H9 (cell line): ENCODE measurements around the gene TSPOAP1. TPM values are rescaled to one million over a fixed set of nuclear protein-coding genes. Genes with fewer than 3 reads are reported as not detected.

Source experiments
- DNase-seq: peaks from one replicate; pipeline ENCODE4 v3.0.0-alpha.2; 2017
- H2AFZ ChIP-seq: one replicate; pipeline ENCODE4 v1.6.1; 2013; ENCODE audit warnings: mild to moderate bottlenecking, low read length, control low read depth, moderate library complexity
- H2AK5ac ChIP-seq: 2 replicates; pipeline ENCODE4 v1.6.1; 2013; ENCODE audit warnings: low read length, control low read depth, mixed read lengths; ENCODE audit not compliant: insufficient read length
- H2BK120ac ChIP-seq: one replicate; pipeline ENCODE4 v1.6.1; 2013; ENCODE audit warnings: low read depth, mild to moderate bottlenecking, low read length, control low read depth, inconsistent platforms; ENCODE audit not compliant: poor library complexity, severe bottlenecking
- H2BK12ac ChIP-seq: 2 replicates; pipeline ENCODE4 v1.6.1; 2013; ENCODE audit warnings: low read length, control low read depth, mixed read lengths, low read depth; ENCODE audit not compliant: insufficient read length
- H2BK15ac ChIP-seq: 2 replicates; pipeline ENCODE4 v1.6.1; 2013; ENCODE audit warnings: low read depth, low read length, control low read depth
- H2BK20ac ChIP-seq: one replicate; pipeline ENCODE4 v1.6.1; 2013; ENCODE audit warnings: low read depth, mild to moderate bottlenecking, low read length, control low read depth, inconsistent platforms; ENCODE audit not compliant: poor library complexity, severe bottlenecking
- H2BK5ac ChIP-seq: 2 replicates; pipeline ENCODE4 v1.6.1; 2013; ENCODE audit warnings: low read length, control low read depth, mixed read lengths; ENCODE audit not compliant: insufficient read length
- H3K14ac ChIP-seq: 2 replicates; pipeline ENCODE4 v1.6.1; 2013; ENCODE audit warnings: low read length, control low read depth; ENCODE audit not compliant: insufficient read depth
- H3K18ac ChIP-seq: 2 replicates; pipeline ENCODE4 v1.6.1; 2013; ENCODE audit warnings: low read depth, mild to moderate bottlenecking, mixed read lengths, low read length, control low read depth; ENCODE audit not compliant: insufficient read length
- H3K23ac ChIP-seq: 2 replicates; pipeline ENCODE4 v1.6.1; 2013; ENCODE audit warnings: low read length, control low read depth, mixed read lengths, low read depth; ENCODE audit not compliant: insufficient read length
- H3K23me2 ChIP-seq: 2 replicates; pipeline ENCODE4 v1.6.1; 2013; ENCODE audit warnings: low read depth, mild to moderate bottlenecking, mixed read lengths, low read length, control low read depth; ENCODE audit not compliant: insufficient read length, poor library complexity, severe bottlenecking
- H3K27ac ChIP-seq: 2 replicates; pipeline ENCODE4 v1.5.1; 2013; ENCODE audit warnings: low read length, control low read depth, mixed read lengths, low read depth; ENCODE audit not compliant: insufficient read length
- H3K27me3 ChIP-seq: 2 replicates; pipeline ENCODE4 v1.6.1; 2013; ENCODE audit warnings: low read length, control low read depth, inconsistent platforms; ENCODE audit not compliant: insufficient read depth
- H3K4ac ChIP-seq: 2 replicates; pipeline ENCODE4 v1.6.1; 2013; ENCODE audit warnings: low read depth, mild to moderate bottlenecking, control low read depth, inconsistent platforms, low read length, moderate library complexity
- H3K4me1 ChIP-seq: 2 replicates; pipeline ENCODE4 v1.6.1; 2013; ENCODE audit warnings: low read length, control low read depth, inconsistent platforms; ENCODE audit not compliant: insufficient read depth
- H3K4me2 ChIP-seq: 2 replicates; pipeline ENCODE4 v1.6.1; 2013; ENCODE audit warnings: low read length, control low read depth, mixed read lengths; ENCODE audit not compliant: insufficient read length, insufficient read depth
- H3K56ac ChIP-seq: 2 replicates; pipeline ENCODE4 v1.6.1; 2013; ENCODE audit warnings: low read depth, mild to moderate bottlenecking, mixed read lengths, low read length, control low read depth; ENCODE audit not compliant: insufficient read length
- H3K79me1 ChIP-seq: 2 replicates; pipeline ENCODE4 v1.6.1; 2013; ENCODE audit warnings: low read depth, mild to moderate bottlenecking, moderate library complexity, low read length, control low read depth, inconsistent platforms; ENCODE audit not compliant: insufficient read depth, poor library complexity, severe bottlenecking
- H3K79me2 ChIP-seq: 2 replicates; pipeline ENCODE4 v1.6.1; 2013; ENCODE audit warnings: low read length, control low read depth, inconsistent platforms; ENCODE audit not compliant: insufficient read depth
- H3K9ac ChIP-seq: 2 replicates; pipeline ENCODE4 v1.6.1; 2013; ENCODE audit warnings: low read length, control low read depth, mixed read lengths; ENCODE audit not compliant: insufficient read length; ENCODE audit errors: extremely low read depth
- H3K9me3 ChIP-seq: one replicate; pipeline ENCODE4 v1.6.1; 2013; ENCODE audit warnings: low read depth, low read length, inconsistent platforms; ENCODE audit not compliant: control insufficient read depth
- H3T11ph ChIP-seq: one replicate; pipeline ENCODE4 v1.6.1; 2013; ENCODE audit warnings: mild to moderate bottlenecking, low read length, control low read depth, inconsistent platforms
- H4K20me1 ChIP-seq: one replicate; pipeline ENCODE4 v1.6.1; 2013; ENCODE audit not compliant: control insufficient read depth, insufficient read length, insufficient read depth
- H4K5ac ChIP-seq: 2 replicates; pipeline ENCODE4 v1.6.1; 2013; ENCODE audit warnings: low read depth, mild to moderate bottlenecking, mixed read lengths, low read length, control low read depth; ENCODE audit not compliant: insufficient read length
- H4K8ac ChIP-seq: replicated peaks from 2 replicates; pipeline ENCODE4 v1.6.1; 2013; ENCODE audit warnings: low read length, control low read depth, mixed read lengths, low read depth; ENCODE audit not compliant: insufficient read length
- H4K91ac ChIP-seq: 2 replicates; pipeline ENCODE4 v1.6.1; 2013; ENCODE audit warnings: low read depth, mild to moderate bottlenecking, moderate library complexity, mixed read lengths, low read length, control low read depth; ENCODE audit not compliant: insufficient read length
- H3K27ac Mint-ChIP-seq, 3 experiments: 2 replicates in 2 of 3; 3 replicates in 1 of 3; pipeline ENCODE4 v1.8.0; 2020 to 2021; ENCODE audit warnings: mixed read lengths in 3 of 3, mild to moderate bottlenecking in 1 of 3, moderate library complexity in 1 of 3
- H3K27me3 Mint-ChIP-seq: 2 replicates; pipeline ENCODE4 v1.8.0; 2021; ENCODE audit warnings: low read depth, mild to moderate bottlenecking, moderate library complexity, mixed read lengths
- H3K36me3 Mint-ChIP-seq, 3 experiments: 2 replicates in 2 of 3; 3 replicates in 1 of 3; pipeline ENCODE4 v1.8.0; 2020 to 2021; ENCODE audit warnings: low read depth in 3 of 3, mixed read lengths in 3 of 3; ENCODE audit not compliant: insufficient read depth in 1 of 3
- H3K4me1 Mint-ChIP-seq, 2 experiments: 2 replicates each; pipeline ENCODE4 v1.8.0; 2020; ENCODE audit warnings: mixed read lengths in 2 of 2
- H3K4me3 Mint-ChIP-seq, 2 experiments: 2 replicates in 1 of 2; 3 replicates in 1 of 2; pipeline ENCODE4 v1.8.0; 2020 to 2021; ENCODE audit warnings: mild to moderate bottlenecking in 2 of 2, mixed read lengths in 2 of 2, moderate library complexity in 1 of 2
- H3K9me3 Mint-ChIP-seq, 2 experiments: 2 replicates in 1 of 2; 3 replicates in 1 of 2; pipeline ENCODE4 v1.8.0; 2020; ENCODE audit warnings: mild to moderate bottlenecking in 2 of 2, mixed read lengths in 2 of 2, moderate library complexity in 1 of 2
- WGBS: extraction: QIAGEN DNeasy Blood & Tissue Kit; methylation state at CpG from one replicate; pipeline ENCODE4 v1.1.7; 2013; ENCODE audit warnings: missing lambda C conversion rate, low lambda C conversion rate, mixed read lengths; ENCODE audit not compliant: insufficient read length; ENCODE audit errors: extremely low coverage; 5-methylcytosine and 5-hydroxymethylcytosine counted together
- total RNA-seq: library from RNA; stranded (reverse); gene quantifications from 2 replicates; pipeline ENCODE4 v1.2.1, GENCODE V29; 2021
- TF ChIP-seq, protein P1 (sequence below): fragments of 200-600 bp; sonication (generic); conservative IDR thresholded peaks from 3 replicates; pipeline ENCODE4 v1.8.0; 2021; ENCODE audit warnings: antibody characterized with exemption, mild to moderate bottlenecking

TSPOAP1 gene
- total RNA-seq, 1 experiment from 2014 or later, result 17.3 TPM

DNA sequence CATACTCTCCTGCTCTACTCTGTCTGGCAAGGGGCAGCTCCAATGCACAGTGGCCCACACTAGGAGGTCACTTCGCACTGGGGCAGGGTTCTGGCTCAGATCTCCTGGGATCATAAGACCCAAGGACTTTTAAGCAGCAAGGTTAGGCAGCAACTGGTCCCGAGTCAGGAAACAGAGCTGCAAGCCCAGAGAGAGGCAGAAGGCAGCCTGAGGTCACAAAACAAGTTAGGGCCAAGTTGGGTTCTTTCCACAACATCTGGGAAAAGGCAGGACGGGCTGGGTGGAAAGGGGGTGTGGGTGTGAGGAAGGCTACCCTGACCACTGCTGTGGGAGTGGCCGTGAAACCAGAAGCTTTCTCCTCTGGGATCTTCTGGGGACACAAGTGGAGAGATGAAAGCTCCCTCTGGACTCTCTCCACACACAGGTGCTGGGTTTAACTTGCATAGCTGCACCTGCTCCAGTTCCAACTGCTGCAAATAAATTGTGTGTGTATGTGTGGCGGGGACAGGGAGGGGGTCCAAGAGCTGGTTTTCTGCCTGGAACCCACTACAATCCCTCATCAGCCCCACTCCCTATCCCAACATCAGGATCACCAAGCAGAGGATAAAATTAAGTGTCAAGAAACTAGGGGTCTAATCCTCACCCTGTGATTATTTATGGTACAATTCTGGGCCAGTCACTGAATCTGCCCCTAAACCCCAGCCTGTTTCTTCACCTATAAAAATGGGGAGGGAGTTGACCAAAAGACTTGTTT, 8.0 kb upstream of the TSPOAP1 start:
- H2AFZ ChIP-seq, result no peak overlapping the region
- H3K27me3 Mint-ChIP-seq, result peaks cover 5% of the 10 kb centered on the region
- no peak overlapping the region for H3K9ac ChIP-seq
- DNase-seq, result peak; percentile 29
- H4K5ac ChIP-seq, result no peak overlapping the region
- no peaks in the 10 kb centered on the region for H3K9me3 Mint-ChIP-seq
- H4K20me1 ChIP-seq, result no peaks in the 10 kb centered on the region
- no peaks in the 10 kb centered on the region for H3K79me1 ChIP-seq
- H3K56ac ChIP-seq, result no peak overlapping the region
- no peak overlapping the region for H2BK120ac ChIP-seq
- H3K4me3 Mint-ChIP-seq, result no peak overlapping the region
- H4K8ac ChIP-seq, result no peak overlapping the region
- no peaks in the 10 kb centered on the region for H3K36me3 Mint-ChIP-seq
- H3K27ac Mint-ChIP-seq, result peak overlapping the region; percentile 8 to 96 (median 96); a peak in 1 of 7 replicates
- no peaks in the 10 kb centered on the region for H3K79me2 ChIP-seq
- H3K9me3 ChIP-seq, result no peaks in the 10 kb centered on the region
- no peak overlapping the region for H3K23ac ChIP-seq
- H3K4me2 ChIP-seq, result no peak overlapping the region
- no peak overlapping the region for H3K18ac ChIP-seq
- no peak overlapping the region for H2BK15ac ChIP-seq
- H2BK12ac ChIP-seq, result no peak overlapping the region
- H2AK5ac ChIP-seq, result no peak overlapping the region
- no peak overlapping the region for H3K27ac ChIP-seq
- H3K27me3 ChIP-seq, result no peaks in the 10 kb centered on the region
- H4K91ac ChIP-seq, result peak overlapping the region; percentile 96
- H3K4ac ChIP-seq, result no peak overlapping the region
- H2BK5ac ChIP-seq, result no peak overlapping the region
- H3K4me1 ChIP-seq, result peaks cover 6% of the 10 kb centered on the region; the same call in 1 of the 2 replicates
- no peak overlapping the region for H2BK20ac ChIP-seq
- WGBS, result no CpG with 5 or more reads among the region's 5 CpGs
- no peaks in the 10 kb centered on the region for H3K23me2 ChIP-seq
- TF ChIP-seq, protein P1, sequence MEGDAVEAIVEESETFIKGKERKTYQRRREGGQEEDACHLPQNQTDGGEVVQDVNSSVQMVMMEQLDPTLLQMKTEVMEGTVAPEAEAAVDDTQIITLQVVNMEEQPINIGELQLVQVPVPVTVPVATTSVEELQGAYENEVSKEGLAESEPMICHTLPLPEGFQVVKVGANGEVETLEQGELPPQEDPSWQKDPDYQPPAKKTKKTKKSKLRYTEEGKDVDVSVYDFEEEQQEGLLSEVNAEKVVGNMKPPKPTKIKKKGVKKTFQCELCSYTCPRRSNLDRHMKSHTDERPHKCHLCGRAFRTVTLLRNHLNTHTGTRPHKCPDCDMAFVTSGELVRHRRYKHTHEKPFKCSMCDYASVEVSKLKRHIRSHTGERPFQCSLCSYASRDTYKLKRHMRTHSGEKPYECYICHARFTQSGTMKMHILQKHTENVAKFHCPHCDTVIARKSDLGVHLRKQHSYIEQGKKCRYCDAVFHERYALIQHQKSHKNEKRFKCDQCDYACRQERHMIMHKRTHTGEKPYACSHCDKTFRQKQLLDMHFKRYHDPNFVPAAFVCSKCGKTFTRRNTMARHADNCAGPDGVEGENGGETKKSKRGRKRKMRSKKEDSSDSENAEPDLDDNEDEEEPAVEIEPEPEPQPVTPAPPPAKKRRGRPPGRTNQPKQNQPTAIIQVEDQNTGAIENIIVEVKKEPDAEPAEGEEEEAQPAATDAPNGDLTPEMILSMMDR, result no peak
- H3K14ac ChIP-seq, result peak overlapping the region; percentile 94; the same call in 1 of the 2 replicates
- H3K4me1 Mint-ChIP-seq, result peaks cover 34 to 40% of the 10 kb centered on the region in 2 experiments
- H3T11ph ChIP-seq, result no peak overlapping the region
